CD4-positive, alpha-beta T cell treated with Interleukin-6 at 100 ng/mL for 8 hours (primary cell): Measurements from ENCODE around the gene SLAMF7.
"Not testable (repeated sequence)": the region's sequence is repeated elsewhere in the genome, so short reads cannot be mapped to it uniquely, and the experiment has no call there.

Source experiments
- DNase-seq: peaks from one replicate; pipeline ENCODE4 v3.0.0-alpha.2; 2020; ENCODE audit warnings: mixed read lengths, low spot score

The SLAMF7 gene

DNA sequence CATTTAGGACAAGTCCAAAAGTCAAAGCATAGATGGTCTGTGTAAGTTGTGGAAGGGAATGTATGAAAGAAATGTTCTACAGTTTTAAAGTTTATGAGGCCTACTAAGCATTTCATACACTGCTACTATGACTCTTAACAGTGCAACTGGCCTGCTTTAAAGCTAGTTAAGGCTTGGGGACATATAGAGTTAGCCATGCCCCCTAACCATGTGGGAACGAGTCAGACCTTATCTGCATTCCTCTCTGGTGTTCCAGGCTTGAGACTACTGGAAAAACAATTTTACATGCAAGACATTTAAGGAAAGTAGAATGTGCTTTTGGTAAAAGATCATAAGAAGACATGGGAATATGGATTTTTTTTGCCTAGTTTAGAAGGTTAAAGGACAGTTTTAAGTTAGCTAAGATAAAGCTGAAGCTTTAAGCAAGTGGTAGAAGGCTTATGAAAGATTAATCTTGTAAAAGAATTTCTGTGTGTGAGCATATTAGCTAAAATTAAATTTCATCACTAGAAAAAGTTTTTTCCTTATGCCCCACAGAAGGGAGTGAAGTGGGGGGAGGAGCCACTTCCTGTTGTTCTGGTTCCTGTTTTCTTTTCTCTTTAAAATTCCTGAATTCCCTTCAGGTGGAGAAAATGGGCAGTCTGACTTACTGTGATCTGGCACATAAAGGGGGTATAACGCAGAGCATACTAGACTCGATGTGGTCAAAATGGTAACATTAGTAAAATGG lies 18.5 kb upstream of the SLAMF7 start:
- DNase-seq = no peak

DNA sequence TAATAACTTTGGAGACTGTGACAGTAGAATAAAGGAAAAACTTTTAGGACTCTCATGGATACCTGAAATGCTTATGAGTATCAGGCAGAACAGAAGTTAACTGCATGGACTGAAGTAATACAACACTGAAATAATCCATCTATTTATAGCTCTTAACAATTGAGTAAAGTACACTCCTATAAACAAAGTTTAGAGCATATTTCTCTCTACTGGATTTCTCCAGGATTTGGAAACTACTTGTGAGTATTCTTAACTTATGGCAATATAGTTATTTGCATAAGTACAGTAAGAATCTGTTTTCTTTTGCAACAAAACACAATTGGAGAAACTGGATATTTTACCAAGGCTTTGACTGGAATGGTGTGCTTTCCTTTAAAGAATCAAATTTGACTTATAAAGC lies 17.6 kb upstream of the SLAMF7 start:
- DNase-seq = no peak

DNA sequence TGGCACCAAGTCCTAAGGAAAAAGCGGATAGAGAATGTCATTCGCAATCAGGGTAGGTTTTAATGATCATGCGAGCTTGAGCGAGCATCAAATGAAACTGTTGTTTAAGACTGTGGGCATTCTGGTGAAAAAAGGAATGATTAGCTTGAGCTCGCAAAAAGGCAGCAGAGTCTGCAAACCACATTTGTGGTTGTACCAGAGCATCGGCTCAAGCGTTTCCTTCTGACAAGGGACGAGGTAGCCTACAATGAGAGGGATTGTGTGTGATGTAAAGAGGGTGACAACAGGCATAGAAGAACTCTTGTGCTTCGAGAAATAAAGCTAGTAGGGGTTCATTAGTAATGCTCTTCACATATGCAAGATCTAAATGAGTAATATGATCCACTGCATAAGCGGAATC lies 16.3 kb upstream of the SLAMF7 start:
- no peak for DNase-seq

DNA sequence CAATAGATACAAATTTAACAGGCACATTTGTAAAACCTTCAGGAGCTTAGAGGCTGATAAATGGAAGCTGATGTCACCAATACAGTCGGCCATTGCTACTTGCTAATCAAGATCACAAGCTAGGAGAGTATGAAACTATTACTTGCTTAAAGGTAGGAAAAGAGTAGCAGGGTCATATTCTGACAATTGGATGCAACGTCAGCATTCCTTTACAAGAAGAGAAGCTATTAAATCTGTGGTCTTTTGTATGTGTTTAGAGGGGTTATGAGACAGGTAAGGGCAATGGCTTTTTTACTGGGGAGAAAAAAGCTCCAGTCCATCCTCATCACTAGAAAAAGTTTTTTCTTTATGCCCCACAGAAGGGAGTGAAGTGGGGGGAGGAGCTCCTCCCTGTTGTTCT lies 15.7 kb upstream of the SLAMF7 start:
- no peak for DNase-seq

DNA sequence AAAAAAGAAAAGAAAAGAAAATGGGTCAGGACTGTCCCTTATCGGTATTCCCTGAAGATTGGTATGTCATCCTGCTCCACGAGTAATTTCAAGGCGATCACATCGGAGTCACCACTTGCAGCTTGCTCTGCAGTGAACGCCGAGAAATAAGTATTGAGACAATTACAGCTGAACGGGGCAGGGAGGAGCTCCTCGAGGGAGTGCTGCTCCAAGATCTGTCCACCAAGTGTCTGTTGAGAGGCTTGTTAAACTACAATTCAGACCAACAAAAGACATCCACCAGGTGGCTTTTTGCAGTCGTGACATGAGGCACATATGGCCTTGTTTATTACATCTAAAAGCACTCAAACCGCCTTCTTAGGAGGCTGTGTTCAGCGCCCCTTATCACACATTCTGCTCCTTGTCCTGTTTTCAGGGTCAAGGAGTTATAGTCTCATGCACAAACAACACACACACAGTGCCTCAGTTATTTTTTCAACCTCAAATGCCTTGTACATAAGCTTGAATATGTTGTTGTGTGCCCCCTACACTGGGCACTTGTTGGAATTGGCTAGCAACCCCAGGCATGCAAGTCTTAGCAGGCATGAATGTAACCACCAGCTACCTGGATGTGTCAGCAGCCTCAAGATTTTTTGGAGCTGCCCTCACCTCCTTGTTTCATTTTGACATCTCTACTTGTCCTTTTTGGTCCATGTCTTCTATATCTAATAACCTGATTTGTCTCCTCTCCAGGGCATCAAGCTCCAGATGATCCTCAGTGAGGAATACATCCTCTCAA lies 14.4 kb upstream of the SLAMF7 start:
- no peak for DNase-seq

DNA sequence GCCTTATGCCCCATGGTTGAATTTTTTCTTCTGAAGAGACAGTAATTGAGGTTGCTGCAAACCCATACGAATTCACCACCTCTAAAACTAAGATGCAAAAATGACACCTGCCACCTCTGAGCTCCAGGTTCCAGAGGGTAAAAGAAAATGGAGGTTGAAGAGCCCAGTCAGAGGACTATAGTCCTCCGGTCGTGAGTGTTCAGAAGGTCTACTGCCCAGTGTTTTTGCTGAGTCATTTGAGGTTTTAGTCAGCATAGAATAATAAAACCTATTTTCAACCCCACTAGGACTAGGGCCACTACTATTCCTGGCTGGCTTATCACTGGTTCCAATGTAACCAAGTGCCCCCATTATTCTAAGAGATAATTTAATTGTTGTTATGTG lies 12.9 kb upstream of the SLAMF7 start:
- no peak for DNase-seq

DNA sequence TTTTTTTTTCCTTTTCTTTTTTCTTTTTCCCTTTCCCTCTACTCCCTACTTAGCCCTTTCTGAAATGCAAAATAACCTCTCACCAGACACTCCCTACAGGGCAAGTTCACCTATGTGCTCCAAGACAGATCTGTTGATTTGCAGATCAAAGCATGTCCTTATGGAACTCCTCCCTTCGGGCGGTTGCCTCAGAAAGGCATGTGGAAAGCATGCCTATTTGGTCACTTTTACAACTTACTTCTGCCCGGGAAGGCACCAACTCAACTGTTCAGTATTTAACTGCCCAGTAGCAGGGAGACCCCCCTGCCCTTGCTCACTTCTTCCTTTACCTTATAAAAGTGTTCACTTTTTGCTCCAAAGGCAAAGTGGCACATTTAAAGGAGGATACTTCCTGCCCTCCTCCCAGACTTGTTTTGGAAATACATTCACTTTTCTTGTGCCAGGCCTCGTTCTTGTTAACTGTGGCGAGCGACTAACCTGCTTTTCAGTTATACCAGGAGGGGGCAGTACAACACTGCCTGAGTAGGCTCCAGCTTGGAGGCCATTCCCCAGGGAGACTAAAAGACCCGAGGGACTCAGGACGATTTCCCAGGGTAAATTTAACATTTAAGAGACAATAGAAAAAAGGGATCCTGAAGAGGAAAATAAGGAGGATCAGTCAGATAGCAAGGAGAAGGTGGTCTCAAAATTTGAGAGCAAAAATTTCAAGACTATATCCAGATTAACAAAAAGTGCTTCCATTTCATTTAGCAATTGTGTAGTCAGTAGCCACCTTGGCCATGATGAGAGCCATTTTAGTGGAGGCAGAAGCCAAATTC lies 12.3 kb upstream of the SLAMF7 start:
- peak; percentile 79 for DNase-seq

DNA sequence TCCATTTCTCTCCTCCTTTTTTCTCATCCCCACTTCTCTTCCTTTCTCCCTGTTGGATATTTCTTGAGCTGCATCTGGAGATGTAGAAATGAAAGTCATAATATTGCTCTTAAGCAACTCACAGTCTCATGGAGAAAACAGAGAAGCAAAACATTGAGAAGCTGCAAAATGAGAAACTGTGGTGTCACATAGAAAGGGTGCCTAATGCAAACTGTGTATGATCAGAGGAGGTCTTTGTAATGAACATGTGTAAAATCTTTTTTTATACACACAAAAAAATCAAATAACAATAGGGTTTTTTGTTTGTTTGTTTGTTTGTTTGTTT lies 11.8 kb upstream of the SLAMF7 start:
- DNase-seq = no peak

DNA sequence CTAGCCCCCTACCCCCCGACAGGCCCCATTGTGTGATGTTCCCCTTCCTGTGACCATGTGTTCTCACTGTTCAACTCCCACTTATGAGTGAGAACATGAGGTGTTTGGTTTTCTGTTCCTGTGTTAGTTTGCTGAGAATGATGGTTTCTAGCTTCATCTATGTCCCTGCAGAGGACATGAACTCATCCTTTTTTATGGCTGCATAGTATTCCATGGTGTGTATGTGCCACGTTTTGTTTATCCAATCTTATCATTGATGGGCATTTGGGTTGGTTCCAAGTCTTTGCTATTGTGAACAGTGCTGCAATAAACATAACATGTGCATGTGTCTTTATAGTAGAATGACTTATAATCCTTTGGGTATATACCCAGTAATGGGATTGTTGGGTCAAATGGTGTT lies 7.5 kb upstream of the SLAMF7 start:
- DNase-seq = not testable (repeated sequence)

DNA sequence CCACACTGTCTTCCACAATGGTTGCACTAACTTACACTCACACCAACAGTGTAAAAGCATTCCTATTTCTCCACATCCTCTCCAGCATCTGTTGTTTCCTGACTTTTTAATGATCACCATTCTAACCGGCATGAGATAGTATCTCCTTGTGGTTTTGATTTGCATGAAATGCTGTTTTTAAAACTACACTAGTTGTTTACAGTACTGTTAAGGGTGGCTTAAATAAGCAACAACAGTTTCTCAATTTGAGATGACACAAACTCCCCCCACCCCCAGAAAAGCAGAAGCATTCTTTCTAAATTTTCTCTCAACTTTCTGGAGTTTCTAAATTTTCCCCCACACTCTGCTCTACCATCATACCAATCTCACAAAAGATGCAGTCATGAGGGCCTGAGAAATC lies 7.1 kb upstream of the SLAMF7 start:
- no peak for DNase-seq

DNA sequence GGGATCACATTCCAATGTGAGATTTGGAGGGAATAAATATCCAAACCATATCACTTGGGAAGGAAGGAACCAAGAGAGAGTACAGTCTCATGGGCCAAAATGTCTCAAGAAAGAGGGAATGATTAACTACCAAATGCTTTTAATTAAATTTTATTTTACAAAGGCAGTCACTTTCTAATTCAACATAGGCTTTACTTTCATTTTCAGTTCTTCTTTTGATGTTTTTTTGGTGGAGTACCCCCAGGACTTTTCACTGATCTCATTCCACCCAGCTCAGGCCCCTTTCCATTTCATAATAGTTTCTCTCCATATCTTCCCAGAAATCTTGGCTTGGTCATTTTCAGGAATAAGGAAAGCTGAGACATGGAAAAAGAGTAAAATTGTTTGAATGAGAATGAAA lies 5.1 kb upstream of the SLAMF7 start:
- no peak for DNase-seq

DNA sequence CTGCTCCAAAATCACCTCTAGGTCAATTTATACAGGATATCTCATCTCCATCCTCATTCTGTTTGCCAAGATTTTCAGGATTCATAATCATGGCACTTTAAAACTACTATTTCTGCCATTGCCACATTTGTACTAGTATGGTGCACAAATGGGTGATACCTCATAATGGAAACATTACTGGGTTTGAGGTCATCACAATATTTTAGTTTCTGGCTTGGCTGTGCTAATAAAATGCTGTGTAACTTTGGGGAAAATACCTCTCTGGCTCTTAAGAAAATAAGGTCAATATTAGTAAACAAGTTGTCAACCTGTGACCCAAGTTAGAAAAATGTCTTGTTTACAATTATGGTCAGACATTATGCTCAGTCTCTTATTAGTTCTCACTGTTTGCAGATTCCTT lies 4.7 kb upstream of the SLAMF7 start:
- no peak for DNase-seq

DNA sequence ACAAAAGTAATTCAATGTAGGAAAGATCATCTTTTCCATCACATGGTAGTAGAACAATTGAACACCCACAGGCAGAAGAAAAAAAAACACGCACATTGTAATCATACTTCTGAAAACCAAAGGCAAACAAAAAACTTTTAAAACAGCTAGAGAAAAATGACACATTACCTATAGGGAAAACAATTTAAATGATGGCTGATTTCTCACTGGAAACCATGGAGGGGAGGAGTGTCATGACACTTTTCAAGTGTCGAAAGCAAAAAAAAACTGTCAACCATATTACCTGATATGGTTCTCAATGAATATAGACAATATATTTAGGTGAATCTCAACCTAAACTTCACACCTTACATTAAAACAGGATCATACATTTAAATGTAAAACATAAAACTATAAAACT lies 776 bp upstream of the SLAMF7 start:
- DNase-seq = no peak

DNA sequence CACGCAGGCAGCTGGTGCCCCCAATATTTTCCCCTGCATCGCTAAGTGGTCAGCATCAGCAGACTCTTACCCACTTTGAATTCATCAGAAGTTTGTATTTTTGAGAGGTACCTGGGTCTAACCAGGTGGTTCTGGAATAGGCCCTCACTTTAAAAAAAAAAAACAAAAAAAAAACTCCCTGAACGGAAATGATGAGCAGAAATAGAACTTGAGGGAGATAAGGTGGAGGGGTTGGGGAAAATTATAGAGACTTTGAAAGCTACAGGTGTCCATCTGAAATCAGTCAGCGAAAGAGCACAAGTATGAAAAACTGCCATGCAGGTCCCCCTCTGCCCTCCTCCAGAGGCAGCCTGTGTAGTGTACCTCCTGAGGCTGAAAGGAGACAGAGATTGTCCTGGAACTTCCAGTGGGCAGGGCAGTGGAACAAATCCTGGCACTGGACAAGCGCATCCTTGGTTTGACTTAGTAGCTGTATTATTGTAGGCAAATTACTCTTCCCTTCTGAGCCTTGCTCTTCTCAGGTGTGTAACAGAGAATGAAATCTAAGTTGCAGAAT lies 1.2 kb downstream of the SLAMF7 start:
- DNase-seq = no peak

DNA sequence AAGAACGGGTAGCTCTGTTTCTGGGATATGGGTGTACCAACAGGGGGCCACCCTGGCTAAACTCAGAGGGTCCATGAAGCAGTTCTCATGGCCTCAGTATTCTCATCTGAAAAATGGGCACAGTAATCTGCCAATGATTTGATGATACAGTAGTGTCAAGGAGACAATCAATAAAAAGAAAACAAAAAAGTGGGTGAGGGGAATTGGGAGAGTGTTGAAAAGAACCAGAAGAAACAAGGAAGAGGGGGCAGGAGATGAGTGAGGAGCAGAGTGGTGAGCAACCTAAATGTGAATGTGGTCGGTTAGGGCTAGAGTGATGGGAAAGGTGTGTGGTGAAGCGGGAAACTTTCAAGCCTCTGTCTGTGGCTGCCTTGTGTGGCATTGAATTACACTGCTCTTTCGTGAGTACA lies 2.0 kb downstream of the SLAMF7 start:
- no peak for DNase-seq

DNA sequence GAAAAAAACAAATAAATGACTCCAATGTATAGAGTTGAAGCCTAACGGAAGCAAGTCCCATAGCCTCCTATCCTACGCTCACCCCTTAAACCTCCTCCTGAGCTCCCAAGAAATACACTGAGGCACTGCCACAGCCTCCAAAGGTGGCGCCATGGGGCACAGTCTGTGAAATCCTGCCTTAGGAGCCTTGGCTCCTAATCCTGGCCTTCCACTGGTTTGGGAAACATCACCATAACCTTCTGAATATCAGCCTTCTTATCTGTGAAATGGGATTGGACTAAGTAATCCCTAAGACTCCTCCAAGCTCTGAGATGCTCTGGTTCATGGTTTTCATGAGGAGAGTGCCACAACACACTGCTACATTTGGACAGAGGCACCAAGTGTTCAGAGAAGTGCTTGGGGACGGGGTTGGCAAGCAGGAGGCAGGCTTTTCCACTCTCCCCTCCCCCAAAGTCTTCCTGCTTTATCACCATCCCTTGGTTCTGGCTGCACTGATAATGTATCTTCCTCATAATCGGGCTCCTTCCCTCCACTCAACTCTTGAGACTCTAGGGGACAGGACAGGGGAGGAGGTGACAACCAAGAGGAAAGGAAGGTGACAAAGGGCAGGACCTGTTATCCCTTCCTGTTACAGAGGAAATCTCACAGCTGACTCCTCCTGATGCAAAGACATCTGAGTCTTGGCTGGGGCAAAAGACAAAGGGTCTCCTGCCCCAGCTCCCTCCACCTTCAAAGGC lies 2.7 kb downstream of the SLAMF7 start:
- no peak for DNase-seq

DNA sequence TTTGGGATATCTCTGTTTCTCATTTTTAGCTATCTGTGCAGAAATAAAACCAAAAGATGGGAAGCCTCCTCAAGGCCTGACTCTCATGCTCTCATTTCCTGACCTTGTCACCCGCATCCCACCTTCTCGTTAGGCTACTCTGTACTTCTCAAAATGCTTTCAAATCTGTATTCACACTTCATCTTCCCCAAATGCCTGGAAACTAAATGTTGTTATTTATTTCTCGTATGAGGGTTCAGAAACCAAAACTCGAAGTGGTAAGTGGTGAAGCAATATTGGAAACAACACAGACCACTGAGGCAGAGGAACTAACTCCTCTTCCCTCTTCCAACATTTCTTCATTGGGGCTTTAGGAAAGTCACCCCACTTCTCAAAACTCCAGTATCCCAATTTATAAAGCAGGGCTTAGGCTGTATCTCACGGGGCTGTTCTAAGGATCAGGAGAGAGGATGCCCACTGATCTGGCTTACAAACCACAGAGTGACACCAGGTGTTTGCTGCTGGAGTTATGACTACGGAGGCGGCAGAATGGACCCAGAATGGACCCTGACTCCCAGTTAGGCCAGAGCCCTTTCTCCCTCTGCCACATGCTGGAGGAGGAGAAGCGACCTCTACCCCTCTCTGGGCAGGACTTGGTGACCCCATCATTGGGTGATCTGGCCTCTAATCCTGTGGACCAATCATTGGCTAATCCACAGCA lies 3.5 kb downstream of the SLAMF7 start:
- DNase-seq = no peak

DNA sequence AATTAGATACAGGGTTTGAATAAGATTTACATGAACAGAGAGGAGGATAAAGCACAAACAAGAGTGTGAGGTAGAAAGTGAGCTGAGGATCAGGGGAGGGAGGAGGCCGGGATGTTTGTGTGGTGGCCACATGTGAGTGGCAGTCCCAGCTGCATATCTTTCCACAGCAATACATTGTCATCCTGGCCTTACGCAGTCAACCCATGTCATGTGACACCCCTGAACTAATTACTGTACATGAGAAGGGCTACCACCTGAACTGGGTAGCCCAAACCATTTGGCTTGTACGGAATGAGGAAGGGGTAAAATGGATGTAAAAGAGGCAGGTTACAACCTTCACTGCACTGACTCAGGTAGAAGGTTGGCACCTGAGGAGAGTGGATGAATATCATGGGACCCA lies 4.2 kb downstream of the SLAMF7 start:
- no peak for DNase-seq

DNA sequence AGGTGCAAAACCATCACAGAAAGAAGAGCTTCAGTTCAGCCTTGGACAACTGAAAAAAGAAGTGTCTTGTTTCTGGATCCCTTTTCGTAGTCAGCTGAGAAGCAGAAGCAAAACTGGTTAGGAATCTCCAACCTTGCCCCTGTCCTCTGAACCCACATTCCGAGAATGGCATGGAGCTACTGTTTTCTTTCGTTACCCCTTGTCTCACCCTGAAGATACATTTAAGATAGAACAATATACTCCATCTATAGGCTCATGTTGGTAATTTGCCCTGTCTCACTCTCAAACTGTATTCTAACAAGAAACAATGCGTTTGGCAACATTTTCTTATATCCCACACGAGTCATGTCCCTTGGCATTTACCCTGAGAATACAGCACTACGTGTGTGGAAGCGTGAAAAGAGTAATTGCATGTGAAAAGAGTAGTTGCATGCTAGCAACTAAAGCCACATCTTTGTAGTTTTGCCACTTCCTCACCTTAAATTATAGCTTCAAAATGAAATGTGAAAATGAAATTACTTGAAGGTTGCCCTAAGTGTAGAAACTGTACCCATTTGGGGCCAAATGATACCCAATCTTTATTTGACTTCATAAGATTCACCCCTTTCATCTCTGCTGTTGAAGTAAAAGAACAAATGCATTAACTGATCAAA lies 5.3 kb downstream of the SLAMF7 start:
- DNase-seq = peak; percentile 33

DNA sequence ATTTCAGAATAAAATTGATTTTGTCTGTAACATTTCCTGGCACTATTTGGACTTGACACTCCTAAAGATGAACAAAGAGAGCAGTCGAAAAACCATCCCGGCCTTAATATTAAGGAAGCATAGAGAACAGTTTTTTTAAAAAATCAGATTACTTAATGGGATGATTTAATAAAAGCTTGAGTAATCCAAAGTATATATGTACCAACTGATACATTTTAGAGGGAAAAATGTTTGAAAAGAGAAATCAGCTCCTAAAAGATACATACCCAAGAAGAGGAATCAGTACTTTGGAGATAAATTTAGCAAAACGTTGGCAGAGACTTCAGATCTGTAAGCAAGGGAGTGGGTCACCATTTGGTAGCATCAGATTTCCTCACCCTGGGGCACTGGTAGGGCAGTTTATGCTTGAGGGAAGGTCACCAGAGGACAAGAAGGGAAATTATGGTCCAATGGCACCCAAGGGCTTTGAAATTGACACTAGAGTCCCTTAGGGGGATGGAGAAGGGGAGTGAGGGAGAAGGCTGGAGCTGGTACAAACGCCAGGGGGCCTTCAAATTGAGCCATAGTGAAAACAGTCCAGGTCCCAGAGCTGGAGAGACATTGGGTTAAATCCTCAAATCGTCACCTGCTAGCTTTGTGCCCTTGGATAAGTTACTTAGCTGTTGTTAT lies 5.9 kb downstream of the SLAMF7 start:
- DNase-seq = no peak
